Measurements from ENCODE around the gene IDH3B.

Gene IDH3B

DNA sequence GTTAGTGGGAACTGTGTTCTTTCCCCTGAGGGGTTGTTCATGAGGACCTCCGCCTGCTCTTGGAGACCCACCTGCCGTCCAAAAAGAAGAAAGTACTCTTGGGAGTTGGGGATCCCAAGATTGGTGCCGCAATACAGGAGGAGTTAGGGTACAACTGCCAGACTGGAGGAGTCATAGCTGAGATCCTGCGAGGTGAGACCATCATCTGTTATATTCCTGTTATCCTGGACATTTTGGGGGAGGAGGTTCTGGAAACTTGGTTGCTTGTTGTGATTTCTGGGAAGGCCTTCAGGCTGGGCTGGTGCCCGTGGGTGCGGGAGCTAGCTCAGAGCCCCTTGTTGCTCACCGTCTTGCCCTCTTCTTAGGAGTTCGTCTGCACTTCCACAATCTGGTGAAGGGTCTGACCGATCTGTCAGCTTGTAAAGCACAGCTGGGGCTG is 9.6 kb downstream of the IDH3B start:
- Histone ChIP-seq H3K36me3 (peaks cover 68% of the 10 kb centered on the region), H3K4me3 (ENCODE audit: low read depth, low read length) (no peak overlapping the region), H3K27ac (no peak overlapping the region), H3K27me3 (ENCODE audit: insufficient read depth, low read depth, severe bottlenecking) (no peaks in the 10 kb centered on the region), H3K9me3 (ENCODE audit: severe bottlenecking) (no peaks in the 10 kb centered on the region)
- DNase-seq = no peak
- TF ChIP-seq, protein P1, sequence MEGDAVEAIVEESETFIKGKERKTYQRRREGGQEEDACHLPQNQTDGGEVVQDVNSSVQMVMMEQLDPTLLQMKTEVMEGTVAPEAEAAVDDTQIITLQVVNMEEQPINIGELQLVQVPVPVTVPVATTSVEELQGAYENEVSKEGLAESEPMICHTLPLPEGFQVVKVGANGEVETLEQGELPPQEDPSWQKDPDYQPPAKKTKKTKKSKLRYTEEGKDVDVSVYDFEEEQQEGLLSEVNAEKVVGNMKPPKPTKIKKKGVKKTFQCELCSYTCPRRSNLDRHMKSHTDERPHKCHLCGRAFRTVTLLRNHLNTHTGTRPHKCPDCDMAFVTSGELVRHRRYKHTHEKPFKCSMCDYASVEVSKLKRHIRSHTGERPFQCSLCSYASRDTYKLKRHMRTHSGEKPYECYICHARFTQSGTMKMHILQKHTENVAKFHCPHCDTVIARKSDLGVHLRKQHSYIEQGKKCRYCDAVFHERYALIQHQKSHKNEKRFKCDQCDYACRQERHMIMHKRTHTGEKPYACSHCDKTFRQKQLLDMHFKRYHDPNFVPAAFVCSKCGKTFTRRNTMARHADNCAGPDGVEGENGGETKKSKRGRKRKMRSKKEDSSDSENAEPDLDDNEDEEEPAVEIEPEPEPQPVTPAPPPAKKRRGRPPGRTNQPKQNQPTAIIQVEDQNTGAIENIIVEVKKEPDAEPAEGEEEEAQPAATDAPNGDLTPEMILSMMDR (IDR thresholded peaks at IDR 0.05; ENCODE audit: low read depth, low read length) = no peak

DNA sequence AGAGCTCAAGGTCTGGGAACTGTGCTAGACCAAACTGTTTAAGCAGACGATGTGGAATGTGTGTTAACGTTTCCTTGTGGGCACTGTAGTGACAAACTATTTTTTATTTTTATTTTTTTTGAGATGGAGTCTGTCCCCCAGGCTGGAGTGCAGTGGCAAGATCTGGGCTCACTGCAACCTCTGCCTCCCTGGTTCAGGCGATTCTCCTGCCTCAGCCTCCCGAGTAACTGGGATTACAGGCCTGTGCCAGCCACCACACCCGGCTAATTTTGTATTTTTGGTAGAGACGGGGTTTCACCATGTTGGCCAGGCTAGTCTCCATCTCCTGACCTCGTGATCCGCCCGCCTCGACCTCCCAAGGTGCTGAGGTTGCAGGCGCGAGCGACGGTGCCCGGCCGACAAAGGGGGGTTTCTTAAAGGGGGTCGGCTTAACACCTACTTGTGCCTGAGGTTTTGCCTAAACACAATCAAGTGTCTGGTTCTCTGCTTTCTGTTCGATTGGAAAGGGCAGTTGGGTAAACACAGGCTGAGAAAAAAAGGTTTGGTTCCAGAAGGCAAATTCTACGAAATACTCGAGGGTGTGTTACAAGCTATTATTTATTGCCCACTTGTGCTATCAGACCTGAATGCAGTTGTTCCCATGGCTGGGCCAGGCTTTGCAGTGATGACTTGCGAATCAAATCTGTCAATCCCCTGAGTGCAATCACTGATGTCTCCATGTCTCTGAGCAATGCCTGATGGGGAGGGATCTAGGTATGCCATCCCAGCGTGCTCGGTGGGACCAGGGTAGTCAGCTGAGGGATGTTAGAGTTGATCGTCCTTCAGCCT is 10.2 kb downstream of the IDH3B start:
- Histone ChIP-seq H3K4me3 (ENCODE audit: low read depth, low read length) (peak overlapping the region; percentile 98), H3K36me3 (peaks cover 62% of the 10 kb centered on the region), H3K9me3 (ENCODE audit: severe bottlenecking) (no peaks in the 10 kb centered on the region), H3K27me3 (ENCODE audit: insufficient read depth, low read depth, severe bottlenecking) (no peaks in the 10 kb centered on the region), H3K27ac (peak overlapping the region; percentile 94)
- no peak for DNase-seq
- TF ChIP-seq, protein P1 (IDR thresholded peaks at IDR 0.05; ENCODE audit: low read depth, low read length) = no peak

DNA sequence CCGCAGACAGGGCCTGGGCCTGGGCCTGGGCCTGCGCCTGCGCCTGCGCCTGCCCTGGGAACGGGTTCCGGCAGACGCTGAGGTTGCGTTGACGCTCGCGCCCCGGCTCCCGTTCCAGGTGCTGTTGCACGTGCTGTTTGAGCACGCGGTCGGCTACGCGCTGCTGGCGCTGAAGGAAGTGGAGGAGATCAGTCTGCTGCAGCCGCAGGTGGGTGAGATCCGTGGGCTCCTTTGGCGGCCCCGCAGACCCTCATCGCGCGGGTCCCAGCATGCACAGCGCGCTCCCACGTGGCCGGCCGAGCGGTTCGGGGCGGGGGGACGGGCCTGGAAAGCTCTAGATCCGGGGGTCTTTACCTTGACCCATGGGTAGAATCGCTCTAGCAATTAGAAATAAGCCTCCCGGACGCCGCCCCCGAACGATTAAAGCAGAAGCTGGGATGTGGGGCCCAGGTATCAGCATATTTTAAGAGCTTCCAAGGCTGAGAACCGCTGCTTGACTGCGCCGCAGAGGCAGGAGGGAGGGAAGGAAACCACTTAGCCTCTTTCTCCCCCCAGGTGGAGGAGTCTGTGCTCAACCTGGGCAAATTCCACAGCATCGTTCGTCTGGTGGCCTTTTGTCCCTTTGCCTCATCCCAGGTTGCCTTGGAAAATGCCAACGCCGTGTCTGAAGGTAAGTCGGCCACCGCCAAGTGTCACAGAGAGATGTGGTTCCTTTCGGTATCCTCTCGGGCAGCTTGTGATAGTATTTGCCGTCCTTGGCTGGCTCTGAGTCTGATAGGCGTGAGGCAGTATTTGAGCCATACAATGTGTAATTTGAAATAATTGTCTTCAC is 11.1 kb downstream of the IDH3B start:
- peak overlapping the region; percentile 94 for H3K27ac ChIP-seq
- H3K36me3 ChIP-seq = peaks cover 53% of the 10 kb centered on the region
- H3K9me3 ChIP-seq (ENCODE audit: severe bottlenecking) = no peaks in the 10 kb centered on the region
- peak; percentile 41 for DNase-seq
- peak overlapping the region; percentile 98 for H3K4me3 ChIP-seq (ENCODE audit: low read depth, low read length)
- TF ChIP-seq, protein P1 (IDR thresholded peaks at IDR 0.05; ENCODE audit: low read depth, low read length) = no peak
- H3K27me3 ChIP-seq (ENCODE audit: insufficient read depth, low read depth, severe bottlenecking) = no peaks in the 10 kb centered on the region

DNA sequence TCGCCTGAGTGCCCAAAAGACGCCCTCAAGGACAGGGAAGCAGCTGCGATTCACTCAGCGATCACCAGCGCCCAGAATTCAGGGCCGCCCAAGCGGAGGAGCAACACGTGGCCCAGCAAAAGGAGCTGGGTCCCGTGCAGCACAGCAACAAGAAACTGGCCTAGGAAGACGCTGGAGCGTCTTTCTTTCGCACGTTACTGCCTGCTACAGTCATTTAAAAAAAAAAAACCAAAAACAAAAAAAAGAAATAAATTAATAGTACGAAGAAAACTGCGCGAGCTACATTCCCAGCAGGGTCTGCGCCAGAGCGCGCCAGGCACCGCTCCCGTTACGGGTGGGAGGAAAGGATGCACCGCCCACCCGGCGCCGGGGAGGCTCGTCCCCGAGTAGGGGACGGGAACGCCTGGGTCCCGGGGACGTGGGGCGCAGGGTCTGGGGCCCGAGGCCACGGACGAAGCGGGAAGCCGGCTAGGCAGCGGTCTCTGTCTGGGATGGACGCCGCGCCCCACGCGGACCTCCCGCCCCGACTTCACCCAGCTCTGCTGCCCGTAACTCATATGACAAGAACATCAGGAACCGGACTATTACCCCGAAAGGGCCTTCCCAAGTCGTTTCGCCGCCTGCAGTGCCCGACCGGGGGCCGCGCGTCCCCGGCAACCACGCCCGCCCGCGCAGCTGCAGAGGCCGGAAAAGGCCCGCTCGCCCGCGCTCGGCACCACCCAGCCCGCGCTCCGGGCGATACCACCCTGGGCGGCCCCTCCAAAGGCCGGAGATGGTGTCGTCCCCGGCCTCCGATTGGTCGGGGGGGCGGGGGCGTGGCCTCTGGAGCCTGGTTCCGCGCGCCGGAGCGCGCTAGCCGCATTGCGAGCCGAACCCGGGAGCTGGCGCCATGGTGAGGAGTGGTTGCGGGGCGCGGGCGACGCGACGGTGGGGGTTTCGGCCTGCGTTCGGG is 12.0 kb downstream of the IDH3B start, which contains the start of gene NOP56:
Gene NOP56, plus strand, starts transcription at position 861 of the 952 bp plus-strand sequence. Its CDS starts 29 bp downstream, at position 890.
- Histone ChIP-seq H3K27ac (peak within 1 kb of the TSS; percentile 94), H3K4me3 (ENCODE audit: low read depth, low read length) (peak within 1 kb of the TSS; percentile 98), H3K36me3 (peaks cover 46% of the 10 kb centered on the region), H3K27me3 (ENCODE audit: insufficient read depth, low read depth, severe bottlenecking) (no peaks in the 10 kb centered on the region), H3K9me3 (ENCODE audit: severe bottlenecking) (no peaks in the 10 kb centered on the region)
- TF ChIP-seq, protein P1 (IDR thresholded peaks at IDR 0.05; ENCODE audit: low read depth, low read length) = no peak
- peak; percentile 91 for DNase-seq

DNA sequence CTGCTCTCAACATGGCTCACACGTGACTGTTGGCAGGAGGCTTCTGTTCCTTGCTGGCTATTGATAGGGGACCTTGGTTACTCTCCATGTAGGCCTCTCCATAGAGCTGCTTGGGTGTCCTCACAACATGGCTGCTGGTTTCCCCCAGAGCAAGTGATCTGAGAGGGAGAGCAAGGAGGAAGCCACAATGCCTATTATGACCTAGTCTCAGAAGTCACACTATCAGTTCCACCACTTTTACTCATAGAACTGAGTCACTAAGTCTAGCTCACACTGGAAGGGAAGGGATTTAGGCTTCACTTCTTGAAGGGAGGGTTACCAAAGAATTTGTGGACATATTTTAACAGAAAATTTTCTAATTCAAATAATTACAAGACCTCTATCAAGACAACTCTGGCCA is 20.3 kb downstream of the IDH3B start:
- no peak overlapping the region for H3K27ac ChIP-seq
- H3K27me3 ChIP-seq (ENCODE audit: insufficient read depth, low read depth, severe bottlenecking) = no peaks in the 10 kb centered on the region
- no peaks in the 10 kb centered on the region for H3K36me3 ChIP-seq
- H3K9me3 ChIP-seq (ENCODE audit: severe bottlenecking) = no peaks in the 10 kb centered on the region
- no peak overlapping the region for H3K4me3 ChIP-seq (ENCODE audit: low read depth, low read length)
- DNase-seq = no peak
- TF ChIP-seq, protein P1 (IDR thresholded peaks at IDR 0.05; ENCODE audit: low read depth, low read length) = no peak

Measured in WERI-Rb-1 (cell line).